Mesenteric fat pad (tissue), 1 donor: ENCODE results near the gene MECP2. TPM values are rescaled to one million over a fixed set of nuclear protein-coding genes. Genes with fewer than 3 reads are reported as not detected.
"Not testable (repeated sequence)": the region's sequence is repeated elsewhere in the genome, so short reads cannot be mapped to it uniquely, and the experiment has no call there.

ENCODE experiments used
- DNase-seq: peaks from one replicate; pipeline ENCODE4 v3.0.0-alpha.2; 2020; ENCODE audit warnings: low spot score
- total RNA-seq: library from RNA; stranded (reverse); fragmentation: NEBNext Ultra II Directional; extraction: Animal tissue kit (Norgen Biotek cat#: 25700); gene quantifications from one replicate; pipeline ENCODE4 v1.2.1, GENCODE V29; 2021
- donor health status: DM: yes; HTN: yes; CAD: no.

Gene MECP2
- total RNA-seq, 1 donor from 2014 or later: 65.5 TPM

DNA sequence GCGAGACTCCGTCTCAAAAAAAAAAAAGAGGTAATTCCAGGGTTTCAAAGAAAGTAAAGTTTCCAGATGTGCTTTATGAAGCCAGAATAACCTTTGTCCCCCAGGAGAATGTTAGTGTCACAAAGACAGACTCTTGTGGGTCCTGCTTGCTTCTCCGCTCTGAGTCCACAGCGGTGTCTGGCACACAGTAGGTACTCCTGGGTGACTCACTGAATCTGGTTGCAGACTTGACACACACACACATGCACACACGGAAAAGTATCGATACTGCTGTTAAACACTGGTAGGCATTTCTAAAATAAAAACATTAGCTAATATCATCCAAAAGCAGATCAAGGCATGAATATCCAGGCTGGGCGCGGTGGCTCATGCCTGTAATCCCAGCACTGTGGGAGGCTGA, 102.0 kb downstream of the MECP2 start:
- no peak for DNase-seq

DNA sequence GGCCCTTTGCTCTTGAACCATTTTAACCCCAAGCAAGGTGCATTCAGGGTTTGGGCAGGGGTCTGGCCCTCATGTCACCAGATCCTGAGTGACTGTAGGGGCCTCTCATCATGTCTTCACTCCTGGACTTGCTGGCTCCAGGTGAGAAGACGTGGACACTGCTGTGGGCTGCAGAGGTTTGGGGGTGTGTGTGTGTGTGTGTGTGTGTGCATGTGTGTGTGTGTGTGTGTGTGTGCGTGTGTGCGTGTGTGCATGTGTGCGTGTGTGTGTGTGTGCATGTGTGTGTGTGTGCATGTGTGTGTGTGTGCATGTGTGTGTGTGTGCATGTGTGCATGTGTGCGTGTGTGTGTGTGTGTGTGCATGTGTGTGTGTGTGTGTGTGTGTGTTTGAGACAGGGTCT, 103.1 kb downstream of the MECP2 start:
- DNase-seq: not testable (repeated sequence)

DNA sequence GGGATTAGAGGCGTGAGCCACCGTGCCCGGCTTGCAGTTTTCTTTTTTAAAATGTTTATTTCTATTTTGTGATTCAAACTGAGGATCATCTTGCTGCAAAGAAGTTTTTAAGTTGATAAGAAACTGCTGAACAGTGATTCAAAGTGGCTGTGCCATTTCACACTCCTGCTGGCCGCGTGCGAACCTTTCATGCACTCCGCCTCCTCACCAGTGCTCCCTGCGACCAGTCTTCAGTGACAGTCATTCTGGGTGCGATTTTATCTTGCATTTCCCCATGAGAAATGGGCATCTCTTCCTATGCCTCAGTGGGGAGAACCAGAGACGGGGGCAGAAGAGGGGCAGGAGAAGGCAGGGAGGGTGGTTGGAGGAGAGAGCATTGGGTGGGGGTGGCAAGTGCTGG, 103.5 kb downstream of the MECP2 start:
- no peak for DNase-seq

DNA sequence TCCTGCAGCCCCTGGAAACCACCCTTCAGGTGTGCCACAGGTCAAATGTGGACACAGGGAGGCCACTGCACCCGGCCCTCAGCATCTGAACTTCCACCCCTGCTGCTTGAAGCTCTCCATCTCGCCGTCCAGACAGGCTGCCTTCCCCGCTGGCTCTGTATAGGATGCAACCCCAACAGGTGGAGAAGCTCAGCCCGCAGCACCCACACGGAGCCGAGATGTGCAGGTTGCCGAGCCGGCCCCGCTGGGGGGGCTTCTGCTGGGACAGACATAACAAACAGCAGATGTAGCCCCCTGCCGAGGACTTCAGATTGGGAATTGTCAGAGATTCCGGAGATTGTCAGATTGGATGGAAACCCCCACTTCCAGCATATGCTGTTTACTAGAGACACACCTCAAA, 104.4 kb downstream of the MECP2 start:
- DNase-seq: no peak

DNA sequence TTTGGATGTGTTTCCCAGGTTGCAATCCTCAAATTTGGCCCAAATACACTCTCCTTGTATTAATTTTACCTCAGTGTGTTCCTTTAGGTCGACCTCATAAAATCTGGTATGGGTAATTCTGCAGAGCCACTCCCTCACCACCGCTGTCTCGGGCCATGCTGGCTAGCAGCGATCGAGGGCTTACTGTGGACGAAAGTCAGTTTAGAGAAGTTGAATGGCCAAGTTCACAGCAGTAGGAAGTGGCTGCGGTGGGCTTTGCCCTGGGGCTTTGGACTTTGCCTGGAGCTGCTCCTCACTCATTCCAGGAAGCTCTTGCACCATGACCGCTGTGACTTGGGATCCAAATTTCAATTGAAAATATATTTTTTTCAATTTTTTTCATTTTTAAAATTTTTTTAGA, 105.3 kb downstream of the MECP2 start:
- DNase-seq: no peak

DNA sequence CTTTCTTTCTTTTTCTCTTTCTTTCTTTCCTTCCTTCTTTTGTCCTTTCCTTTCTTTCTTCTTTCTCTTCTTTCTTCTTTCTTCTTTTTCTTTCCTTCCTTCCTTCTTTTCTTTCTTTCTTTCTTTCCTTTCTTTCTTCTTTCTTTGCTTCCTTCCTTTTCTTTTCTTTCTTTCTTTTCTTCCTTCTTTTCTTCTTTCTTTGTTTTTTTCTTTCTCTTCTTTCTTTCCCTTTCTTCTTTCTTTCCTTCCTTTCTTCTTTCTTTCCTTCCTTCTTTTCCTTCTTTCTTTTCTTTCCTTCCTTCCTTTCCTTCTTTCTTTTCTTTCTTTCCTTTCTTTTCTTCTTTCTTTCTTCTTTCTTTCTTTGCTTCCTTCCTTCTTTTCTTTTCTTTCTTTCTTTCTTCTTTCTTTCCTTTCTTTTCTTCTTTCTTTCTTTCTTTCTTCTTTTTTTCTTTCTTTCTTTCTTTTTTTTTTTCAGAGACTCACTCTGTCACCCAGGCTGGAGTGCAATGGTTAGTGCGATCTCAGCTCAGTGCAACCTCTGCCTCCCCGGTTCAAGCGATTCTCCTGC, 106.4 kb downstream of the MECP2 start:
- DNase-seq: no peak

DNA sequence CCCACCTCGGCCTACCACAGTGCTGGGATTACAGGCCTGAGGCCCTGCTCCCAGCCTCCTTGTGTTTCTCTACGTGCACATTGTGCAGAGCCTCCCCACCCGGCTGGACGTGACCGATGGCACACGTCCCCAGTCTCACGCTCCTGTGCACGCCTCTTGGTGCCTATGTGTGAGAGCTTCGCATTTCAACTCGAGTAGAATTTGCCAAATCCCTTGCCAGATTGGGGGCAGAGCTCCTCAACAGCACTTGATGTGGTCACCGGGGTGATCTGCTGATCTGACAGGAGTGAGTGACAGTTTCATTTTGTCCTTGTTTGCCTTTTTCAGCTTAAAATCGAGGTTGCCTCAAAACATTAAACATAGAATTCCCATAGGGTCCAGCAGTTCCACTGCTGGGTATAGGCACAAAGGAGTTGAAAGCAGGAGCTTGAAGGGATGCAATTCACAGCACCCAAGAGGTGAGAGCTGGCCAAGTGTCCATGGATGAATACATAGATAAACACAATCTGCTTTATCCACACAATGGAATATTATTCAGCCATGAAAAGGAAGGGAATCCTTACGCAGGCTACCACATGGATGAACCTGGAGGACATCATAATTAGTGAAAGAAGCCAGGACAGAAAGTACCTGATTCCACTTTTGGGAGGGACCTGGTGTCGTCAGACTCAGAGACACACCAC, 107.4 kb downstream of the MECP2 start:
- DNase-seq: no peak

DNA sequence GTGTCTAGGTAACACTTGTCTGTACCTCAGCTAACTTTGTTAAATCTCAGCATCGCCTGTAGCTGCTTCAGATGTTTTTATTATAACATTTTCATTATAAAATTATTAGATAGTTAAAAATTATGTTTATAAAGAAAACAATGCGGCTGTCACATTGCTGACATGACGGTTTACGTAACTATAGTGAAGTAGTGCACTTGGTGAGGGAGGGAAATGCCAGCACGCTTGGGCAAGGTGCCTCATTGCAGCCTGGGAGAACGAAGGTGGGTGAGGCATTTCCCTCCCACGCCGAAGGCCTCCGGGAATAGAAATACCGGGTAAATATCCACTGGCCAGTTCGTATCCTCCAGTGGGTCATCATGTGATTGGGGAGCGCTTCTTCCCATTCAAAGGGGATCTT, 109.0 kb downstream of the MECP2 start:
- DNase-seq: no peak

DNA sequence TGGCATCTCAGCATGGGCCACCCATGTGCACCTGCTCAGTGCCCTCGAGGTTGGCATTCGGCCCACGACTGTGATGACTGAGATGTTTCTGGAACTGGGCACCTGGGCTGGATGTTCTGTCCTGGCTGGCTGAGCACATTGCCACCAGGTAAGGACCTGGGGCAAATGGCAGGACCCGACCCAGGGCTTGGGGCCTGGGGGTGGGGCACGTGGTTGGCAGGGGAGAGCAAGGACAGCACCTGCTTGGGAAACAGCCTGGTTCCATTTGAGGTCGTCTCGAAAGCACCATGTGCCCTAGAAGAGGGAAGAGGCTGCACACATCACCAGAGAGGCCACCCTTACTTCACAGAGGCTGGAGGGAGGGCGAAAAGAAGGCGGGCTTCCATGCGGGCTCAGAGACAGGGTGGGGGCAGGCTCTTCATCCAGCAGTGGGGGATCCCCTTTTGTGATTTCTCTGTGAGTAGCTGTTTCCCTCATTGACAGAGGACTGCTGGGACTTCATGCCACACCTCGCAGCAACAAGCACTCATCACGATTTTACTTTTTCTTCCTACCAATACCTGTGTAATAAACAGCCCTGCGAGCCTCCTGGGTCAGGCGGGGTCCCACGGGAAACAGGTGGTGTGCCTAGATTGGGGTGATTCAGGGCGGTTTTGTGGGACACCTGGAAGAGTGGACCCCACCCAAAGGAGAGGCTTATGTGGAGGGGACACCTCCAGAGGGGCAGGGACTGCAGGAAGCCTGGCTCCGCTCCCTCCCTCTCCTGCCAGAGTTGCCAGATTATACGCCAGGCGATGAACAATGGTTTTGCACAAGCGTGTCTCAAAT, 113.0 kb downstream of the MECP2 start:
- no peak for DNase-seq

DNA sequence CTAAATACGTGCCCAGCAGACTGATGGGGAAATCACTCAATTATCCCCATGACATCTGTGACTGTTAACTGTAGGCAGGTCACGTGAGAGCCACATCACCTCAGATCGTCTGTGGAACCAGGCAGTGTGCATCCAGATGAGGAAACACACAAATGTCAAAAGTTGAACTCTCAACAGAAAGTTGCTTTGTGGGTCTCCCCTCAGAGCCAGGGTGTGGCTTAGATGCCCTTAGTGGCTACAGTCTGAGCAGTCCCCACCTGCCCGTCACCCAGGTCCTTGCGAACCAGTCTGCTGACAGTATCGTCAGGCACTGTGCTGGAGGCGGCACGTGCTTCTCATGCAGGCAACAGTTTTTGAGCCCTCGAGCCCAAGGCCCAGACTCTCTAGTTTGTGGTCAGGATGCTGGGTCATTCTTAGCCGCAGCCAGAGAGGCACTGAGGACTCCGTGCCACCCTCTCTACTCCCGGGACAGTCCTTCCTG, 114.2 kb downstream of the MECP2 start:
- DNase-seq: no peak

DNA sequence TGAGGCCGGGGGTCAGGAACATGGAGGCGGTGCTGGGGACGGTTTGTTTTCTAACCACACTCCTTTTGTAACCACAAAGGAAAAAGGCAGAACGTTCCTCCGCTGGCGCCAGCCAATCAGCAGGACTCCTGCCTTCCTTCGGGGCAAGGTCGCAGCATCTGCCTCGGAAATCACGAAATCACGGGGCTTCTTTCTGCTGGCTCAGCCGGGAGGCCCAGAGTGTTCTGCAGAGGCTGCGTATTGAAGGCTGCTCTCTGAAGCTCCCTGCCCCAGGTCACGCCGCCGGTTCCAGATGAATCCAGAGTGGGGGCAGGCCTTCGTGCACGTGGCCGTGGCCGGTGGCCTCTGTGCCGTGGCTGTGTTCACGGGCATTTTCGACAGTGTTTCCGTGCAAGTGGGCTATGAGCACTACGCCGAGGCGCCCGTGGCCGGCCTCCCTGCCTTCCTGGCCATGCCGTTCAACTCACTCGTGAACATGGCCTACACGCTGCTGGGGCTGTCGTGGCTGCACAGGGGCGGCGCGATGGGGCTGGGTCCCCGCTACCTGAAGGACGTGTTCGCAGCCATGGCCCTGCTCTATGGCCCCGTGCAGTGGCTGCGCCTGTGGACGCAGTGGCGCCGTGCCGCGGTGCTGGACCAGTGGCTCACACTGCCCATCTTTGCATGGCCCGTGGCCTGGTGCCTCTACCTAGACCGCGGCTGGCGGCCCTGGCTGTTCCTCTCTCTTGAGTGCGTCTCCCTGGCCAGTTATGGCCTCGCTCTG, 115.6 kb downstream of the MECP2 start:
- DNase-seq: no peak

DNA sequence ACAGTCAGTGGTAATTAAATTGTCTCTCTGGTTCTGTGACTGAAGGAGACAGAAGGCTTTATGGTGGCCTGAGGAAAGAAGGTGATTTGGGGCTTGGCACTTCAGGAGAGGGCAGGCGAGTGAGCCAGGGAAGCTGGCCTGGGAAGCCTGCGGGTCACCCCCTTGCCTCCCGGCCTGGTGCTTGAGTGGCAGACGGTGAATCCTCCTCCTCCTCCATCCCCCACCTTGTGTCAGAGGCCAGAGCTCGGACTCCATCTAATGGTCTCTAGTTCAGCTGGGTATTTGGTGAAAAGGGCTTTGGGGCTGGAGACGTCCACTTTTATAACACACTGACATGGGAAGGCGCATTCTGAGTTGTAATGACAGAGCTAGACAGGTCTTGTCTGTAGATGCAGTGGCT, 116.3 kb downstream of the MECP2 start:
- DNase-seq: no peak

DNA sequence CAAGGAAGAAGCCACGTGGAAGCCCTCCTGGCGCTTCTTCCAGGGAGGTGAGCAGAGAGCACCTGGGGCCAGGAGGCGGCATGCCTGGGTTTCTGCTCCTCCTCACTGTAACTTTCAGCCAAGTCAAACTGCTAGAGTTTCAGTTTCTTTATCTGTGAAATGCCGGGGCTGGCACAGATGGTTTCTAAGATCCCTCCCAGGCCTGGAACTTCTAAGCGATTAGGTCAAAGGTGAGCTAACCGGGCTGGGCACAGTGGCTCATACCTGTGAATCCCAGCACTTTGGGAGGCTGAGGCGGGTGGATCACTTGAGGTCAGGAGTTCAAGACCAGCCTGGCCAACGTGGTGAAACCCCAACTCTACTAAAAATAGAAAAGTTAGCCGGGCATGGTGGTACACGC, 117.1 kb downstream of the MECP2 start:
- DNase-seq: not testable (repeated sequence)

DNA sequence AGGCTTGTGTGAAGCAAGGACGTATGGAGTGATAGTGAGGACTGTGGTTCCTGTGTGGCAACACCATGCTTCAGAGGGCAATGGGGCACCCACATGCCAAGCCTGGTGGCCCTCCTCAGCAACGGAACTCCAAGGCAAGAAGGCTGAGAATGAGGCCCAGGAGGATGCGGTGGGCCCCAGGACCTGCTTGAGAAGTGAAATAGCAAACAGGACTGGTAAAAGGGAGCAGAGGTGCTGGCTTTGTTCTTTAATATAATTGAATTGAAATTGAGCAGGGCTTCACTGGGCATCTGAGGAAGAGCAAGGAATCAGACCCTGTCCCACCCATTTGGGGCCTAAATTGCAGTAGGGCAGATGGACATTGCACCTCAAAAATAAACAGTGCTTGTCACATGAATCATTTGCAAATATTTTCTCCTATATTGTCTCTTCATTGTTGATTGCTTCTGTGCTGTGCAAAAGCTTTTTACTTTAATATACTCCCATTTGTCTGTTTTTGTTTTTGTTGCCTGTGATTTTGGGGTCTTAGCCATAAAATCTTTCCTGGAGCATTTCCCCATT, 122.7 kb downstream of the MECP2 start:
- DNase-seq: no peak

DNA sequence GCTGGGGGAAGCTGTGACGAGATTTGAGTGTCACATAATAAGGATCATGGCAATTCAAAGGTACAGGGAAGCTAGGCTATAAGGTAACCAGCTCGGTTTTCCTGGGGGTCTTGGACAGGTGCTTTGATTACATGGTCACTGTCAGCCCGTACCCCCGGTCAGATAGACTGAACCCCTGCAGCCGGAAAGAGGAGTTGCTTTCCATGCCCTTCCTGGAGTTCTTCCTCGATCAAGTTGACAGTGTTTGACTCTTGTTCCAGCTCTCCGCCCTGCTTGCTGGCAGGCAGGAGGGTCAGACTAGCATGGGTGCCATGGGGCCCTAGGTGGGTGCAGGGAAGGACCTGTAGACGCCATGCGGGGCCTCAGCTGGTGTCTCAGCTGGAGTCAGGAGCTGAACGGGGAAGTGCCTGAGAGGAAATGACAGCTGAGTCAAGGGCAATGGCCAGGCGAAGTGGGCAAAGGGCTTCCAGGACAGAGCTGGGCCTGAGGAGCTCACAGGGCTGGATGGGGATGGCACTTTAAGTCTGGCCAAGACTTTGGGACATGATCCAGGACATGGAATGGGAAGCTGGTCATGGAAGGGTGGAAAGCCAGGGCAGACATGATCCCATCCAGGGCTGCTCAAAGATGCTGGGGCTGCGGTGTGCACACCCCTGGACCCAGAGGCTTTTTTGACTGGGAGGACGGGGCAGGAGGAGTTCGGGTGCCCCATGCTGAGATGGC, 123.4 kb downstream of the MECP2 start:
- peak; percentile 87 for DNase-seq

DNA sequence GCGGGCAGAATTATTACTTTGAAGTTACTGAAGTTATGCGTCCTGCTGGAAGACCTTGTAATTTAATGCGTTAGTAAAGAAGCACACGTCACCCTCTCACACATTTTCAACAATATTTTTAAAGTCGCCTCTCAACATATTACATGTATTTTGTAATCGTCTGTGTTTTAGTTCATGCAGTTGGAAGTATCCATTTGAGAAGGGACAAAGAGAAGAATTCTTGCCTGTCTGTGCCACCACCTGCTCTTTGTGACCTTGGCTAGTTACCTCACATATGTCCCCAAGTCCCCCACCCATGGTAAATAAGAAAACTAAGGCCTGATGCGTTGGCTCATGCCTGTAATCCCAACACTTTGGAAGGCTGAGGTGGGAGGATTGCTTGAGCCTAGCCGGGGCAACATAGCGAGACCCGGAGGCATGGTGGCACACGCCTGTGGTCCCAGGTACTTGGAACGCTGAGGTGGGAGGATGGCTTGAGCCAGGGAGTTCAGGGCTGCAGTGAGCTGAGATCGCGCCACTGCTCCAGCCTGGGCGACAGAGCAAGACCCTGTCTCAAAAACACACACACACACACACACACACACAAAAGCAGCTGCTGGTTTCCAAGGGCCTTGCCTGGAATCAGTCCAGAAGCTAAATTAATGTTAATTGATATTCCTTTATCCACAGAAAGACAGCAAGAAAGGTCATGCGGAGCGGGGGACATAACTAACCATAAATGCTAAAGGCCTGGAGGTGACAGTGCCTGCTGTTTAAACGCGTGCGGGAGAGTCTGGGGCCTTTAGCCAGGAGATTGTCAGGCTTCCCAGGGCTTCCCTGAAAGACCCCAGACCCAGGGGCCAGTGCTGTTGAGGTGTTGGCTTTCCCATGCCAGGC, 124.2 kb downstream of the MECP2 start:
- no peak for DNase-seq

DNA sequence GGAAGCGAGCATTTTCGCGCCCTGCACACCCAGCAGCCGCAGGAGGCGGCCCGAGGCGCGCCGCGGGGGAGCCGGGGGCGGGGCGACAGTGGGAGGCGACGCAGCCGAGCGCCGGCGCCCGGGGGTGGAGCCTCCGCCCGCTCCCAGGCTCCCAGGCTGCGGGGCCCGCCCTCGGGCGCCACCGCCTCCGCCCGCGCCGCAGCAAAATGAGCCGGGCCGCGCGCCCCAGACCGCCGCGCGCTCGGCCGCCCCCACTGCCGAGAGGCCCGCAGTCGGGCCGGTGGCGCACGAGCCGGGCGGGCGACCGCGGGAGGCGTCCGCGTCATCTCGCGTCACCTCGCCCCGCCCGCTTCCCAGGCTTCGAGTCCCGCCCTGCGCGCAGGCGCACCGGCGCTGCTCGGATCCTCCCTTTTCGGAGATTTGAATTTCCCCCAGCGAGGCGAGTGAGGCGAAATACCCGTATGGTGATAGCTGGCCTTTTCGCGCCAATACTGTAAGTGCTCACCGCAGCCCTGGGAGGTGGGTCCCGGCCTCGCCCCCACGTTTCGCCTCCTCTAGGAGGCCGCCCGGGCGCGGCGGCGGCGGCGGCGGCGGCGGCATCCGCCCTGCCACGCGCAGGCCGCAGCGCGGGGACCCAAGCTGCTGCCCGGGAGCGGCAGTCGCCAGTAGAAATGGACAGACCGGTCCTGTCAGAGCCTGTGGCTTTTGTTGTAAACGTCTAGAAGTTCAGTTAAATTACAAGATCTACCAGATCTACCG, 125.0 kb downstream of the MECP2 start, which contains the start of gene TMEM187:
TMEM187 (plus strand) TSS at position 387 of the 759 bp plus-strand sequence. CDS start 9,309 bp downstream, outside the sequence.
- peak; percentile 96 for DNase-seq
